Activated CD4-positive, alpha-beta T cell treated with anti-CD3 and anti-CD28 coated beads, Interleukin-2, amount 50 U/mL, for 4 hours (primary cell): ENCODE measurements around the gene CCDC177.

ENCODE experiments used
- DNase-seq, 2 experiments: peaks; one replicate each; pipeline ENCODE4 v3.0.0-alpha.2; 2020

CCDC177 gene

DNA sequence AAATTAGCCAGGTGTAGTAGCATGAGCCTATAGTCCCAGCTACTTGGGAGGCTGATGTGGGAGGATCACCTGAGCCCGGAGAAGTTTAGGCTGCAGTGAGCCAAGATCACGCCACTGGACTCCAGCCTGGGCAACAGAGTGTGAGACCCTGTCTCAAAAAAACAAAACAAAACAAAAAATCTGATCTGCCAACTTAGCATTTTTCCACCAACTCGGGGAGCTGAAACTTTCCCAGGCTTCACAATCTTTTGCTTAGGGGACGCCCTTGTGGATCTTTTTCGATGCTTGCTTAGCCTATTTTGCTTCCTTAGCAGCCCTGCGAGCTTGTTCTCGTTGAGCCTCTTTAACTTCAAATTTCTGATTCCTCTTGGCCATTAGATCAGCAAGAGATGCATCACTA is 13.8 kb downstream of the CCDC177 start:
- DNase-seq = no peak

- no peak for DNase-seq
Measured at GRCh38 chr14:69559581-69560011, 15.1 kb downstream of the CCDC177 start.

DNA sequence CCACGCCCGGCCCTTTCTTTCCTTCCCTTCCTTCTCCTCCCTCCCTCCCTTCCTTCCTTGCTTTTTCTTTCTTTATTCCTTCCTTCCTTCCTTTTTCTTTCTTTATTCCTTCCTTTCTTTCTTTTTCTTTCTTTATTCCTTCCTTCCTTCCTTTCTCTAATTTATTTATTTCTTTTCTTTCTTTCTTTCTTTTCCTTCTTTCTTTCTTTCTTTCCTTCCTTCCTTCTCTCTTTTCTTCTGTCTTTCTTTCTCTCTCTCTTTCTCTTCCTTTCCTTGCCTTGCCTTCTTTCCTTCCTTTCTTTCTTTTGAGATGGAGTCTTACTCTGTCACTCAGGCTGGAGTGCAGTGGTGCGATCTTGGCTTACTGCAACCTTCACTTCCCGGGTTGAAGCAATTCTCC is 15.9 kb downstream of the CCDC177 start:
- no peak for DNase-seq

GRCh38 chr14:69554500-69554899 is 20.2 kb downstream of the CCDC177 start:
- no peak for DNase-seq

DNA sequence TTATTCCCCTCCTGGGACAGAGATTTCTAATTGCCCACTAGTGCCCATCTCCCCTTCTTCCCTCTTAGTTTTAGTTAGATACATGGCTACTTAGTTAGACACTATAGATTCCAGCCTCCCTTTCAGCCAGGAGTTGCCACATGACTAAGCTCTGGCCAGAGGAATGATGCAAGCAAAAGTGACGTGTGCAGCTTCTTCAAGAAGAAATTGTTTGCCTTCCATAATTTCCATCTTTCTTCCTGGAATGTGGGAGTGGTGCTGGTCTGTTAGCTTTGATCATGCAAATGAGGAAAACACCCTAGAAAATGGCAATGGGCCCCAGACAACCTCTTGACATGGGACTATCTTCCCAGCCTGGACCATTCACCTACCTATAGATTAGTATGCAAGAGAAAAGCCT is 21.4 kb downstream of the CCDC177 start:
- DNase-seq = no peak

DNA sequence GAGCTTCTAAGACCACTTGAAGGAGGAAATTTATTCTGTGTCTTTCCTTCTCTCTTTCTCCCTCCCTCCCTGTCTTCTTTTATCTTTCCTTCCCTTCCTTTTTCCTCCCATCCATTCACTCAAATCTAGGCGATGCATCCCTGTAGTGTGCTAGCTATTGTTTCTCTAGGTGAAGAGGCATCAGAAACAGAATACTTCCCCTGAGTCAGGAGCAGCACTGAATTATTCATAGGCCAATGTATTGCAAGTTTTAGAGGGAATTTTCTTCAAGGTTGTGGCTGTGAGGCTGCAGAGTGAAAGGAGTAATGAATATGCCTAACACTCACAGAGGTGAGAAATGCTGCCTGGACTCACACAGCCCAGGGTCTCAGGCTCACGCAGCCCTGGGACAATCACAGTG is 23.2 kb downstream of the CCDC177 start:
- DNase-seq = no peak

- no peak for DNase-seq
Measured at GRCh38 chr14:69548566-69548965, 26.1 kb downstream of the CCDC177 start.

DNA sequence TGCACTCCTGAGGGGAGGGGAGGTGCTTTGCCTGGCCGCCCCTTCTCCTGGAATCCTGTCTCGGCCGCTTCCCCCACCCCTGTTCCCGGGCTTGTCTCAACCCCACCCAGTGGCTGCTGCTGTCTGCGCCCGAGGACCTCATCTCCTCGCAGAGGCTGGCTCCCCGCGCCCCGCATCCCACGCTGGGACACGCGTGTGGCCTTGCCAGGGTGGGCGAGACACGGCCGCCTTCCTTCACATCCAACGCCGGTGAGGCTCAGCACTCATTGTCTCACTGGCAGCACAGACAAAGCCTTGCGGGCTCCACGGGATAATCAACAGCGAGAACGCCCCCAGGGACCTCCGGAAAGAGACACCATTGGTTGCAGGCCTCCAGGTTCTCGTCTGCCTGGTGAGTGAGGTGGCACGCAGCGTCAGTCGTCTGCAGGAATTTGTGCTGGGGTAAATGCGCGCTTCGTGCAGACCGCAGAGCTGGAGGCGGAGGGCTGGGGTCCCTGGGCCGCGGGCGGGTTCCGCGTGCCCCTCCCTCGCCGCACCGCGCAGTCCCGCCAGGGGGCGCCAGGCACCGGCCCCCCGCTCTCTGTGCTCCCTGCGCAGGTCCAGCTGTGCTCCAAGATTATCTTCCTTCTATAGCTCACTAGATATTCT is 26.8 kb downstream of the CCDC177 start:
- DNase-seq = no peak

GRCh38 chr14:69543341-69544115 is 31.1 kb downstream of the CCDC177 start:
- DNase-seq = no peak

GRCh38 chr14:69542311-69542710 is 32.4 kb downstream of the CCDC177 start:
- DNase-seq = no peak

DNA sequence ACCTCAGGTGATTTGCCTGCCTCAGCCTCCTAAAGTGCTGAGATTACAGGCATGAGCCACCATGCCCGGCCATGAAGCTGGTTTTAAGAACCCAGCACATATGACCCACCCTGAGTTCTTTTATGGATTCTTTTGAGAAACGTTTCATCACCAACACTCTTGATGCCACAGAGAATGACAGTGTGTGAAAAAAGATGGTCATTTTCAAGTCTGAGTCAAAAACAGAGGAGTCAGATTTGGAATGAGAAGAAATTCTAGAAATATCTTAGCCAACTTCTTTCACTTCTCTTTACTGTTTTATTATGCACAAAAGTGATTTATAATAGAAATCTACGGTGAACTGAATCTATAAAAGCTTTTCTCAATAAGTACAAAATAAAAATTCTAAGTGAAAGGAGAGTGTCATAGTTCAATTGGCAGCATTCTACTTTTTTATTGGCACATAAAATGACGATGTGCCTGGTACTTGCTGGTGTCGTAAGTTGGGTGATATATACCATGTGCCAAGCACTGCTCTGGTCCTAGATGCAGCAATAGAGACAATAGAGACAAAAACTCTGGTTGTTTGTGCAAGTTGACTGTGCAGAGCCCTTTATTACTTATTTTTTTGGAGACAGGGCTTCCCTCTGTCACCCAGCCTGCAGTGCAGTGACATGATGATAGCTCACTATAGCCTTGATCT is 33.9 kb downstream of the CCDC177 start:
- no peak for DNase-seq

DNA sequence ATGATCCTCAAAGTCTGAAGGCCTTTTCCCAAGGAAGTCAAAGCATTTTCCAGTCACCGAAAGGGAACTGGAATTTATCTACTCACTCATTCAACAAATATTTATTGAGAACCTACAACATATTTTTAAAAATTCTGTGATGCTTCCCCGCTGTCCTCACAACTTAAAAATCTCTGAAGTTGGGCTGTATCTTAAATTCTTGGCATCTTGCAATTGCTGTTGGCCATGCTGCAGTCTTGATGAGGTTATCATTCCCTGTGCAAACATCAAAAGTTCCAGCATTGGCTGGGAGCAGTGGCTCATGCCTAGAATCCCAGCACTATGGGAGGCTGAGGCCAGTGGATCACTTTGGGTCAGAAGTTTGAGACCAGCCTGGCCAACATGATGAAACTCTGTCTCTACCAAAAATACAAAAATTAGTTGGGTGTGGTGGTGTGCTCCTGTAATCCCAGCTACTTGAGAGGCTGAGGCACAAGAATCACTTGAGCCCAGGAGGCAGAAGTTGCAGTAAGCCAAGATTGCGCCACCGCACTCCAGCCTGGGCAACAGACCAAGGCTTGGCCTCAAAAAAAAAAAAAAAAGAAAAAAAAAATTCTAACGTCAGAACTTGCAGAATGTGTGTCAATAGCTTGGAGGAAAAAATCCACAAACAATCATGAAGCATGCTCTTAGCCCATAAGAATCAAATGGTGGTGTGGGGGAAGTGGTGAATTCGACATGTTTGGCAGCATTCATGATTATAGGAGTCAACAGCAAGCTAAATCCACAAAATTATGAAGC is 34.9 kb downstream of the CCDC177 start:
- no peak for DNase-seq

- DNase-seq = no peak
Measured at GRCh38 chr14:69538766-69539165, 35.9 kb downstream of the CCDC177 start.

DNA sequence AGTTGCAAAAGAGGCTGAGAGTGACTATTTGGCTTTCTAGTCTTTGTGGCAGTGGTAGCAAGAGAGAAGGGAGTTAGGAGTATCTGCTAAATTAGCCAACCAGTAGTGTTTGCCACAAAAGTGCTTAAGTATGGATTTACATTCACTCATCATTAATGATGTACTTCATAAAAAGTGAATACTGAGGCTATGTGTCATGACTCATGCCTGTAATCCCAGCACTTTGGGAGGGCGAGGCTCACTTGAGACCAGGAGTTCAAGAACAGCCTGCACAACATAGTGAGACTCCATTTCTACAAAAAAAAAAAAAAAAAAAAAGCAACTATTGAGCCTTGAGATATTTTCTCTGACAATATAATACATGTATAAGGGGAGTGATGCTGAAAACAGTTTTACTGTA is 36.8 kb downstream of the CCDC177 start:
- DNase-seq = no peak

- DNase-seq = no peak
Measured at GRCh38 chr14:69536971-69537370, 37.7 kb downstream of the CCDC177 start.

GRCh38 chr14:69535230-69535848 is 39.3 kb downstream of the CCDC177 start:
- DNase-seq = no peak

GRCh38 chr14:69532561-69533340 is 41.9 kb downstream of the CCDC177 start:
- DNase-seq = no peak

GRCh38 chr14:69531135-69531534 is 43.5 kb downstream of the CCDC177 start:
- DNase-seq = no peak

DNA sequence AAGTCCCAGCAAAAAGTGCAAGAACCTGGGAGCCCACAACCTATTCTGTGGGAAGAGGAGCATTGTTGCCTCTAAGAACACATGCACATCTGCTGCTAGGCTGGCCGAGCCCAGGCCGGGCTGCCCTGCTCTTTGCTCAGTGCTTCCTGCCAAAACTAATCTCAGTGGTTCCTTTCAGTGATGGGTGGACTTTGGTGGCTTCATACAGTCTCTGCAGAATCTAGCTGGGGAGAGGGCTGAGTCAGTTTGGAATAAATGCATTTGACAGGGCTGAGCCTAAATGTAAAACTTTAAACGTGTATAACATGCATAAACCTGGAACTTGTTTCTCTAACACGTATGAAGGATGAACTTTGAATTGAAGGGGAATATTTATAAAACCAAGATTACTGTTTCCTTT is 44.6 kb downstream of the CCDC177 start:
- no peak for DNase-seq

- no peak for DNase-seq
Measured at GRCh38 chr14:69529563-69529962, 45.1 kb downstream of the CCDC177 start.

- DNase-seq = no peak
Measured at GRCh38 chr14:69528930-69529329, 45.7 kb downstream of the CCDC177 start.

- no peak for DNase-seq
Measured at GRCh38 chr14:69528143-69528542, 46.5 kb downstream of the CCDC177 start.
